ENCODE results near the gene CHST5.

The CHST5 gene

GRCh38 chr16:75566758-75567255 lies 30.9 kb upstream of the CHST5 start:
- peak overlapping the region; percentile 91 to 94 for H3K4me3 ChIP-seq (ENCODE audit: low read length in 2 of 2)
- peaks cover 24 to 30% of the 10 kb centered on the region in 2 donors for H3K36me3 ChIP-seq (ENCODE audit: control insufficient read depth in 2 of 2, insufficient read depth in 2 of 2, low read length in 2 of 2)
- peak overlapping the region; percentile 80 to 82 for H3K9ac ChIP-seq (ENCODE audit: low read length in 2 of 2)
- no peaks in the 10 kb centered on the region for H3K27me3 ChIP-seq (ENCODE audit: control insufficient read depth in 1 of 2, insufficient read depth in 2 of 2, low read length in 2 of 2)
- H3K4me1 ChIP-seq (ENCODE audit: control insufficient read depth, insufficient read depth, low read length) = peaks cover 37% of the 10 kb centered on the region
- H3K9me3 ChIP-seq (ENCODE audit: control insufficient read depth in 2 of 2, low read length in 2 of 2) = no peaks in the 10 kb centered on the region
- no peak overlapping the region for H3K27ac ChIP-seq (ENCODE audit: low read length)

- peaks cover 37% of the 10 kb centered on the region for H3K4me1 ChIP-seq (ENCODE audit: control insufficient read depth, insufficient read depth, low read length)
- H3K4me3 ChIP-seq (ENCODE audit: low read length in 2 of 2) = peak within 1 kb of the TSS; percentile 91 to 94
- H3K27me3 ChIP-seq (ENCODE audit: control insufficient read depth in 1 of 2, insufficient read depth in 2 of 2, low read length in 2 of 2) = no peaks in the 10 kb centered on the region
- H3K9ac ChIP-seq (ENCODE audit: low read length in 2 of 2) = peak within 1 kb of the TSS; percentile 80 to 82
- H3K9me3 ChIP-seq (ENCODE audit: control insufficient read depth in 2 of 2, low read length in 2 of 2) = no peaks in the 10 kb centered on the region
- H3K36me3 ChIP-seq (ENCODE audit: control insufficient read depth in 2 of 2, insufficient read depth in 2 of 2, low read length in 2 of 2) = peaks cover 24 to 30% of the 10 kb centered on the region in 2 donors
- no peak within 1 kb of the TSS for H3K27ac ChIP-seq (ENCODE audit: low read length)
These were observed 30.3 kb upstream of the CHST5 start, which contains the start of gene GABARAPL2 for GRCh38 chr16:75566040-75566757. TSS of gene GABARAPL2 (plus strand) at chr16:75566379. CDS start at chr16:75566487, 108 bp downstream.

- Histone ChIP-seq H3K4me3 (ENCODE audit: low read length in 2 of 2) (peak overlapping the region; percentile 91 to 94), H3K36me3 (ENCODE audit: control insufficient read depth in 2 of 2, insufficient read depth in 2 of 2, low read length in 2 of 2) (peaks cover 24% of the 10 kb centered on the region in 2 donors), H3K4me1 (ENCODE audit: control insufficient read depth, insufficient read depth, low read length) (peaks cover 37% of the 10 kb centered on the region), H3K9ac (ENCODE audit: low read length in 2 of 2) (peak overlapping the region; percentile 71 to 82), H3K27ac (ENCODE audit: low read length) (no peak overlapping the region), H3K27me3 (ENCODE audit: control insufficient read depth in 1 of 2, insufficient read depth in 2 of 2, low read length in 2 of 2) (no peaks in the 10 kb centered on the region), H3K9me3 (ENCODE audit: control insufficient read depth in 2 of 2, low read length in 2 of 2) (no peaks in the 10 kb centered on the region)
These were observed 29.7 kb upstream of the CHST5 start for GRCh38 chr16:75565640-75566039.

GRCh38 chr16:75559564-75560372 lies 23.9 kb upstream of the CHST5 start:
- H3K27ac ChIP-seq (ENCODE audit: low read length) = no peak overlapping the region
- H3K27me3 ChIP-seq (ENCODE audit: control insufficient read depth in 1 of 2, insufficient read depth in 2 of 2, low read length in 2 of 2) = no peaks in the 10 kb centered on the region
- no peak overlapping the region for H3K4me3 ChIP-seq (ENCODE audit: low read length in 2 of 2)
- H3K36me3 ChIP-seq (ENCODE audit: control insufficient read depth in 2 of 2, insufficient read depth in 2 of 2, low read length in 2 of 2) = no peaks in the 10 kb centered on the region
- H3K4me1 ChIP-seq (ENCODE audit: control insufficient read depth, insufficient read depth, low read length) = peaks cover 6% of the 10 kb centered on the region
- no peak overlapping the region for H3K9ac ChIP-seq (ENCODE audit: low read length in 2 of 2)
- no peaks in the 10 kb centered on the region for H3K9me3 ChIP-seq (ENCODE audit: control insufficient read depth in 2 of 2, low read length in 2 of 2)

GRCh38 chr16:75558846-75559401 lies 23.0 kb upstream of the CHST5 start:
- Histone ChIP-seq H3K4me1 (ENCODE audit: control insufficient read depth, insufficient read depth, low read length) (peaks cover 6% of the 10 kb centered on the region), H3K27me3 (ENCODE audit: control insufficient read depth in 1 of 2, insufficient read depth in 2 of 2, low read length in 2 of 2) (no peaks in the 10 kb centered on the region), H3K36me3 (ENCODE audit: control insufficient read depth in 2 of 2, insufficient read depth in 2 of 2, low read length in 2 of 2) (no peaks in the 10 kb centered on the region), H3K27ac (ENCODE audit: low read length) (no peak overlapping the region), H3K9ac (ENCODE audit: low read length in 2 of 2) (no peak overlapping the region), H3K9me3 (ENCODE audit: control insufficient read depth in 2 of 2, low read length in 2 of 2) (no peaks in the 10 kb centered on the region), H3K4me3 (ENCODE audit: low read length in 2 of 2) (no peak overlapping the region)

GRCh38 chr16:75556431-75556950 lies 20.6 kb upstream of the CHST5 start:
- peak overlapping the region; percentile 86 for H3K27ac ChIP-seq (ENCODE audit: low read length)
- peak overlapping the region; percentile 46 to 52 for H3K9ac ChIP-seq (ENCODE audit: low read length in 2 of 2)
- H3K27me3 ChIP-seq (ENCODE audit: control insufficient read depth in 1 of 2, insufficient read depth in 2 of 2, low read length in 2 of 2) = no peaks in the 10 kb centered on the region
- peaks cover 6% of the 10 kb centered on the region for H3K4me1 ChIP-seq (ENCODE audit: control insufficient read depth, insufficient read depth, low read length)
- H3K9me3 ChIP-seq (ENCODE audit: control insufficient read depth in 2 of 2, low read length in 2 of 2) = no peaks in the 10 kb centered on the region
- no peaks in the 10 kb centered on the region for H3K36me3 ChIP-seq (ENCODE audit: control insufficient read depth in 2 of 2, insufficient read depth in 2 of 2, low read length in 2 of 2)
- H3K4me3 ChIP-seq (ENCODE audit: low read length in 2 of 2) = peak overlapping the region; percentile 87 to 96

- Histone ChIP-seq H3K27me3 (ENCODE audit: control insufficient read depth in 1 of 2, insufficient read depth in 2 of 2, low read length in 2 of 2) (no peaks in the 10 kb centered on the region), H3K4me3 (ENCODE audit: low read length in 2 of 2) (peak within 1 kb of the TSS; percentile 87 to 96), H3K36me3 (ENCODE audit: control insufficient read depth in 2 of 2, insufficient read depth in 2 of 2, low read length in 2 of 2) (no peaks in the 10 kb centered on the region), H3K27ac (ENCODE audit: low read length) (peak within 1 kb of the TSS; percentile 86), H3K9ac (ENCODE audit: low read length in 2 of 2) (peak within 1 kb of the TSS; percentile 52 to 76), H3K9me3 (ENCODE audit: control insufficient read depth in 2 of 2, low read length in 2 of 2) (no peaks in the 10 kb centered on the region), H3K4me1 (ENCODE audit: control insufficient read depth, insufficient read depth, low read length) (peaks cover 6% of the 10 kb centered on the region)
These were observed 20.0 kb upstream of the CHST5 start, which contains the start of gene TMEM231 for GRCh38 chr16:75555707-75556430. TSS of gene TMEM231 (minus strand) at chr16:75556252. CDS start at chr16:75556209, 43 bp downstream.

GRCh38 chr16:75555213-75555706 lies 19.4 kb upstream of the CHST5 start:
- peak overlapping the region; percentile 52 to 76 for H3K9ac ChIP-seq (ENCODE audit: low read length in 2 of 2)
- peak overlapping the region; percentile 86 for H3K27ac ChIP-seq (ENCODE audit: low read length)
- peaks cover 6% of the 10 kb centered on the region for H3K4me1 ChIP-seq (ENCODE audit: control insufficient read depth, insufficient read depth, low read length)
- no peaks in the 10 kb centered on the region for H3K9me3 ChIP-seq (ENCODE audit: control insufficient read depth in 2 of 2, low read length in 2 of 2)
- no peaks in the 10 kb centered on the region for H3K27me3 ChIP-seq (ENCODE audit: control insufficient read depth in 1 of 2, insufficient read depth in 2 of 2, low read length in 2 of 2)
- H3K4me3 ChIP-seq (ENCODE audit: low read length in 2 of 2) = peak overlapping the region; percentile 87 to 96
- H3K36me3 ChIP-seq (ENCODE audit: control insufficient read depth in 2 of 2, insufficient read depth in 2 of 2, low read length in 2 of 2) = no peaks in the 10 kb centered on the region

GRCh38 chr16:75552951-75553350 lies 17.0 kb upstream of the CHST5 start:
- no peaks in the 10 kb centered on the region for H3K9me3 ChIP-seq (ENCODE audit: control insufficient read depth in 2 of 2, low read length in 2 of 2)
- H3K4me3 ChIP-seq (ENCODE audit: low read length in 2 of 2) = no peak overlapping the region
- peaks cover 6% of the 10 kb centered on the region for H3K4me1 ChIP-seq (ENCODE audit: control insufficient read depth, insufficient read depth, low read length)
- no peak overlapping the region for H3K27ac ChIP-seq (ENCODE audit: low read length)
- no peak overlapping the region for H3K9ac ChIP-seq (ENCODE audit: low read length in 2 of 2)
- H3K36me3 ChIP-seq (ENCODE audit: control insufficient read depth in 2 of 2, insufficient read depth in 2 of 2, low read length in 2 of 2) = no peaks in the 10 kb centered on the region
- no peaks in the 10 kb centered on the region for H3K27me3 ChIP-seq (ENCODE audit: control insufficient read depth in 1 of 2, insufficient read depth in 2 of 2, low read length in 2 of 2)
